GM06990 (cell line): ENCODE measurements around the gene SLC6A2.

ENCODE experiments used
- DNase-seq: peaks from one replicate; pipeline ENCODE4 v3.0.0-alpha.2; 2011; ENCODE audit not compliant: insufficient read length; ENCODE audit errors: extremely low read depth
- H3K27me3 ChIP-seq: replicated peaks from 2 replicates; pipeline ENCODE4 v1.6.0; 2011; ENCODE audit warnings: low read length; ENCODE audit not compliant: control insufficient read depth, insufficient read depth
- H3K36me3 ChIP-seq: 2 replicates; pipeline ENCODE4 v1.5.1; 2011; ENCODE audit warnings: low read length; ENCODE audit not compliant: control insufficient read depth, insufficient read depth
- H3K4me3 ChIP-seq: replicated peaks from 2 replicates; pipeline ENCODE4 v1.5.1; 2011; ENCODE audit warnings: low read depth, mild to moderate bottlenecking, control low read depth, low read length
- CTCF ChIP-seq: IDR thresholded peaks from 2 replicates; pipeline ENCODE4 v1.5.1; 2011; ENCODE audit warnings: low read length, control low read depth, mild to moderate bottlenecking, inconsistent platforms; ENCODE audit not compliant: insufficient read depth, poor library complexity, severe bottlenecking

SLC6A2 gene

GRCh38 chr16:55734665-55735064 is 78.9 kb downstream of the SLC6A2 start:
- no peak for DNase-seq
- Histone ChIP-seq H3K27me3 (no peaks in the 10 kb centered on the region), H3K36me3 (no peaks in the 10 kb centered on the region), H3K4me3 (no peak overlapping the region)
- no peak for TF ChIP-seq CTCF

GRCh38 chr16:55735120-55735781 is 79.5 kb downstream of the SLC6A2 start:
- Histone ChIP-seq H3K27me3 (no peaks in the 10 kb centered on the region), H3K4me3 (no peak overlapping the region), H3K36me3 (no peaks in the 10 kb centered on the region)
- TF ChIP-seq CTCF, result no peak
- no peak for DNase-seq

- H3K36me3 ChIP-seq, result no peaks in the 10 kb centered on the region
- no peak overlapping the region for H3K4me3 ChIP-seq
- no peak for DNase-seq
- TF ChIP-seq CTCF, result no peak
- no peaks in the 10 kb centered on the region for H3K27me3 ChIP-seq
Observed at GRCh38 chr16:55736671-55737070, 80.9 kb downstream of the SLC6A2 start.

- no peak for DNase-seq
- H3K36me3 ChIP-seq, result no peaks in the 10 kb centered on the region
Observed at GRCh38 chr16:55737318-55737717, 81.5 kb downstream of the SLC6A2 start.

GRCh38 chr16:55737966-55738365 is 82.2 kb downstream of the SLC6A2 start:
- no peak for TF ChIP-seq CTCF
- H3K27me3 ChIP-seq, result no peaks in the 10 kb centered on the region; the same call in 1 of the 2 replicates
- no peak for DNase-seq
- H3K36me3 ChIP-seq, result no peaks in the 10 kb centered on the region
- no peak overlapping the region for H3K4me3 ChIP-seq

More at GRCh38 chr16:55737318-55737717, 81.5 kb downstream of the SLC6A2 start:
- TF ChIP-seq CTCF, result no peak
- no peak overlapping the region for H3K4me3 ChIP-seq
- no peaks in the 10 kb centered on the region for H3K27me3 ChIP-seq

- no peak for DNase-seq
- H3K36me3 ChIP-seq, result no peaks in the 10 kb centered on the region
- H3K4me3 ChIP-seq, result no peak overlapping the region
- no peak for TF ChIP-seq CTCF
- no peaks in the 10 kb centered on the region; the same call in 1 of the 2 replicates for H3K27me3 ChIP-seq
Observed at GRCh38 chr16:55746081-55746480, 90.3 kb downstream of the SLC6A2 start.
